ENCODE measurements around the gene ANXA7.
"Not testable (repeated sequence)": the region's sequence is repeated elsewhere in the genome, so short reads cannot be mapped to it uniquely, and the experiment has no call there.

The ANXA7 gene

DNA sequence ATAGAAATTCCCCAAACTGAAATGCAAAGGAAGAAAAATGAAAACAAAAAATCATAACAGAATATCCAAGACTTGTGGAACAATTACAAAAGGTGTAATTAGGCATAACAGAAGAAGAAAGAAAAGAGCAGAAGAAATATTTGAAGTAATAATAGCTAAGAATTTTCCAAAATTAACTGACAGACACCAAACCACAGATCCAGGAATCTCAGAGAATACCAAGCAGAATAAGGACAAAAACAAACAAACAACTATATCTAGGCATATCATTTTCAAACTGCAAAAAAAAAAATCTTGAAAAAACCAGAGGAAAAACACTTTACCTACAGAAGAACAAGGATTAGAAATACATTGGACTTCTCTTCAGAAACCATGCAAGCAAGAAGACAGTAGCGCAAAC lies 80.7 kb downstream of the ANXA7 start:
- DNase-seq: no peak

DNA sequence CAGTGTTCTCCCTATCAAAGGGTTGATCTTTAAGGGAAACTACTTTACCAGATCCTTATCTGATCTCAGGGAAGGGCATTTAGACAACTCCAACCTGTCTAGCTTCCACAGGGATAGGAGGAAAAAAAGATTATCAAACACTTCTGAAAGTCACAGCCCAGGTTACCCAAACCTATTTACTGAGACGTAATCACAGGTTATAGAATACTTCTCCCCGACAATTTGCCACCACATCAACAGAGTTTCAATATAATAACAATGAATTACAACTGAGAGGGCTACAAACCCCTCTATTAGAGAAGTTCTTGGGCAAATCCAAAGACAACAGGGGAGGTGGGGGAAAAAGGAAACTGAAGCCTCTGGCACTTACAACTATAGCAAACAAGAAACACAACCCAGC lies 81.5 kb downstream of the ANXA7 start:
- DNase-seq: no peak

DNA sequence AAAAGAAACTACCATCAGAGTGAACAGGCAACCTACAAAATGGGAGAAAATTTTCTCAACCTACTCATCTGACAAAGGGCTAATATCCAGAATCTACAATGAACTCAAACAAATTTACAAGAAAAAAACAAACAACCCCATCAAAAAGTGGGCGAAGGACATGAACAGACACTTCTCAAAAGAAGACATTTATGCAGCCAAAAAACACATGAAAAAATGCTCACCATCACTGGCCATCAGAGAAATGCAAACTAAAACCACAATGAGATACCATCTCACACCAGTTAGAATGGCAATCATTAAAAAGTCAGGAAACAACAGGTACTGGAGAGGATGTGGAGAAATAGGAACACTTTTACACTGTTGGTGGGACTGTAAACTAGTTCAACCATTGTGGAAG lies 85.3 kb downstream of the ANXA7 start:
- DNase-seq: not testable (repeated sequence)

- not testable (repeated sequence) for DNase-seq
Observed at GRCh38 chr10:73325290-73325689, 88.6 kb downstream of the ANXA7 start.

All from NCI-H2171 treated with DMSO at 0.1 percent for 48 hours (cell line).